GM19397 (cell line): ENCODE results near the gene EREG.

Experiments
- ATAC-seq: cut with Tn5 transposase; IDR thresholded peaks from one replicate; pipeline ENCODE4 v1.9.1; 2021; ENCODE audit warnings: mild to moderate bottlenecking, moderate library complexity; ENCODE audit not compliant: unreplicated experiment

EREG gene

DNA sequence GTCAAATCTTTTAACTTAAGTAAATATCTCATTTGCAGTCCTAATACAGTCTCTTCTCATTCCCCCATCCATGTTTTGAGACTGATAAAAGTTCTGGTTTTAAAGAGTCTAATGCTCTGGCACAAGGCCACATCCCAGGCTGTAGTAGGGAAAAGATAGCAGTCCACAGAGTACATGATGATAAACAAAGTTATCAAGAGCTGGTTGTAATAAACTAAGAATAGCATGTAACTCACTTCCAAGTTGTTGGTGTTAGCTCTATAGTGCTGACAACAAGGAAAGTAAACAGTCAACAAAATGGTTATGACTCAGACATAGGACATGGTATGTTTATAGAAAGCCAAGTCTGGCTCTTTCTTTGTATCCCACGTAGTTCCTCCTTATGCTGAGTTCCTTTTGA, 58.2 kb downstream of the EREG start:
- ATAC-seq = no peak

DNA sequence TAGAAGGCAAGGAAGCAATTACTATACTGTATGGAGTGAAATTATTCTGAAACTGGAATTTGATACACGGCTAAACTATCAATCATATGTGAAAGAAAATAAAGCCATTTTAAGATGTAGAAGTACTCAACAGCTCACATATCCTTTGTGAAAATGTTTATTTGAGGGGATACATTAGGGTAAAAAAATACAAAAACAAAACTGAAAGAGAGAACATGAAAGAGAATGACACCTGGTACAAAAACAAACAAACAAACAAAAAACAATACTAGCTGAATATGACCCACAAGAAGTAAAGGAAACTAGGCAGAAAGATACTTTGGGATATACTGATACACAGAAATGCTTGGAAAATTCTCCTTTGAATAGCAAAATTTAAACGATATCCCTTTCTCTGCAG, 59.2 kb downstream of the EREG start:
- no peak for ATAC-seq

DNA sequence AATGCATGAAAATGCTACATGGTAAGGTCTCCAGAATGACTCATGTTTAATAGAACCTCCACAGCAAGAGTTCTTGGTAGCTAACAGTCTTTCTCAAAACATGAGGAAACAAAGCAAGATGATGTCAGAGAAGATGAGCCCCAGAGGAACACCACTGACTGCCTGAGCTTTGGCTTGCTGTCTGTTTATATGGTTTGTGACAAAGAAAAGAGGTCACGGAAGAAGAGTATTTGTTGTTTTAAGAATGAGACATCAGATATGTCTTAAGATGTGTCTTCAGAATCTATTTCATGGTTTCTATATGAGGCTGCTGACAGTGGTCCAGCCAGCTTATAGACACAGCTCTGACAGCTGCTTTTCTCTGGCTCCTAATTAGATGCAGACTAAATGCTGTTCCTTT, 61.2 kb downstream of the EREG start:
- ATAC-seq = no peak

DNA sequence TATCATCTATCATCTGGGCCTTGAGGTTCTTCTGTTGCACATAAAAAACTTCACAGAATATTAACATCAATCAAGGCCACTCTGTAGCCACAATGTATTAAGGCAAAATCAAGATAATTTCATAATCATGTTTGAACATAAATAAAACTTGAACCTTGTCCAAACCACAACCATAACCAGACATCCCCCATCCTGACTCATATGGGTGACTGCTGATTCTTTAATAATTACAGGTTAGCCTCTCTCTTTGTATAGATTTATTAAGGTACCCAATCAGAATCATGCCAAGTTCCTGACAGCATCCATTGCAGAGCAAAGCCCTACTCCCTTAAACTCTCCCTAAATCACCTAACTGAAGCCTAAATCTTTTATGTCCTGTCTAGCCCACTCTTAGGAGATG, 63.3 kb downstream of the EREG start:
- ATAC-seq = no peak

DNA sequence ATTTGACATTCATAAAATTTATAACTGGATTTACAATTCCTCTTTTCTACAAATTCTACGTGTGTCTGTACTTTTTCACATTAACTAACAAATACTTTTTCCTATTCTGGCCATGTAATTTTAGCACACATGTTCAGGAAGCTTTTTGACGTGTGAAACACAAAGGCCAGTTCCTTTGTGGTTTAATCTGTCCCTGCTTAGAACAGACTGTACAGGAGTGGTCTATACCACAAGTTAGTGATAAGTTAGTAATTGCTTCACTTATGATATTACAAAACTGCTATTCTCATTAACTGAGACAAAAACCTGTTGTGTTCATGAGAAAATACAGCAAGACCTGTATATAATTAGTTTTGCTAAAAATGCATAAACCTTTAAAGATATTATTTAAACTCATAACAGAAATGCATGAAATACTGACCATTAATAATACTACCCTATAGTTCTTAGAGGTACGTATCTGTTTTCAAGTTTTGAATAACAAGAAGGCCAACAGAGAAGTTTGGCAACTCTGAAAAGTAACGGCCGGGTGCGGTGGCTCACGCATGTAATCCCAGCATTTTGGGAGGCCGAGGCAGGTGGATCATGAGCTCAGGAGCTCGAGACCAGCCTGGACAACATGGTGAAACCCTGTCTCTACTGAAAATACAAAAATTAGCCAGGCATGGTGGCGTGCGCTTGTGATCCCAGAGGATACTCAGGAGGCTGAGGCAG, 66.3 kb downstream of the EREG start:
- peak; percentile 77 for ATAC-seq

DNA sequence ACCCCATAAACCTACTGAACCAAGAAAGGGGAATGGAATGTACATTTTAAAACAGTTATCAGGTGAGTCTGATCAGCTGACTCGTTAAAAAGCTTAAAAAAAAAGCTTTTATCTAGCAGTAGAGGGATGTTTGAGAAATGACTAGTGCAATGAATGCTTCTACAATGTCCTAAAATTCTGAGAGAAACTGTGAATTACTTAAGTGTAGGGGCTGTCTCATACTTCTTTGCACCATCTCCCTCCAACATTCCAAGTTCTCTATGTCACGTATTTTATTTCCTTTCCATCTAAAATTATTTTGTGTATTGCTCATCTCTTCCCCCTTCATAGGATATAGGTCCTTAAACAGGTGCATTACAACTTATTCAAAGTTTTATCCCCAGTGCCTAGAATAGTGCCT, 68.1 kb downstream of the EREG start:
- ATAC-seq = no peak

DNA sequence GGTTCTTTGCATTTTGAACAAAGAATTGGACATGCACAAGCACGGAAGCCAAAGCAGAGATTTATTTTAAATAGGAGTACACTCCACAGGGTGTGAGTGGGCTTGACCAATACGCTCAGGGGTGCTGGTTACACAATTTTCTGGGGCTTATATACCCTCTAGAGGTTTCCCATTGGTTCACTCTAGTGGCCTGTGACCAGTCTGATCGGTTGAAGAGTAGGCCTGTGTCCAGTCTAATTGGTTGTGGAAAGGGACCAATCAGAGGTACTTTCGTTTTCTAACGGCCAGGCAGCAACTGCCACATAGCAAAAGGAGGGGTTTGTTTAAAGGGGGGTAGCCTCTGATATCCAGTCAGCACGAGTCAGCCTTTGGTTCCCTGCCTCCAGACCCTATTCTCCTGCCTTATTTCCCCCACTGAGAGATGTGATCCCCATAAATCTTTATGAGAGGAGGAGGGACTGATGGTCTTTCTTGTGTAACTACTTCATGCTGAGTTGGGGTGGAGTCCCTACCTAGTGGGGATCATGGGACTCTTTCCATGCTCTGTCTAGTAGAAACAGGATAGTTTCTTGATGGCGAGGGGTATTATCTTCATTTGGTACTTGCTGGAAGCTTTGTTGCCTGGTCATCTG, 68.7 kb downstream of the EREG start:
- ATAC-seq = no peak

DNA sequence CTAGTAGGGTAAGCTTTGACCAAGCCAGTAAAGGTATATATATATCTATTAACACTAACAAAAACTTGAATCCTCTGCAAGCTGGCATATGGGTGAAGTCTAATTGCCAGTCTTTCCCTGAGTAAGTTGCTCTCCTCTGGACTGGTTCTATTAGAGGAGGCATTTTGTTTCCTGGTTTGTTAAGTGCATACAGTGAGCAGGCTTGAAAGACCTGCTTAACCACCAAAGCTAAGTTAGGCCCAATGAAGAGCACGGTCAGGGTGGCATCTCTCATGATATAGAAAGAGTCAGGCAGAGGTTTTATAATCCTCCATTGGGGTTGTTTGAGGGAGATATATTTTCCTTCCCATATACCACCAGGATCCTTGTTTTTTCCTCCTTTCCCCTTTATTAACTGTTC, 70.4 kb downstream of the EREG start:
- ATAC-seq = no peak

DNA sequence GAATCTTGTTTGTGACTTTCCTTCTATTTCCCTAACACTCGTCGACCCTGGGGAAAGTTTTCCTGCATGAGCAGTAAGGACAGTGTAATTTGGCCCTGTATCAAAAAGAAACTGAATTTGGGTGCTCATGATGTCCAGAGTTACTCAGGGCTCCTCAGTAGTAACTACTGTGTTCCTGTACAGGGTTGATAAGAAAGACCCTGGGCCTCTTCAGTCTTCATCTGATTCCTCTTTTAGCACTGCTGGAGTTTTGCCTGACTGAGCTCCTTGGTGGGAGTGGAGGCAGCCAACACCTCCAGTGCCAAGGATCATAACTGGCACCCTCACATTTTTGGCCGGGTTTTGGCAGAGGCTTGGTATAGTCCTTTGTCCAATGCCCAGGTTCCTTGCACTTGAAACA, 72.9 kb downstream of the EREG start:
- ATAC-seq = no peak
